K562 (cell line): Measurements from ENCODE around the gene LRFN3. TPM values are rescaled to one million over a fixed set of nuclear protein-coding genes. Genes with fewer than 3 reads are reported as not detected.

ENCODE experiments used
- AFF4 ChIP-seq: sonication (generic); formaldehyde crosslinking; IDR thresholded peaks from 2 replicates; pipeline ENCODE4 v1.8.0; 2023; ENCODE audit warnings: mild to moderate bottlenecking, missing genetic modification reagents
- ATF6 ChIP-seq: sonication (generic); formaldehyde crosslinking; IDR thresholded peaks from 2 replicates; pipeline ENCODE4 v1.4.0; 2020; ENCODE audit warnings: mild to moderate bottlenecking, missing genetic modification reagents
- CGGBP1 ChIP-seq: fragments of 250-450 bp; sonication (Bioruptor Pico); IDR thresholded peaks from 2 replicates; pipeline ENCODE4 v1.9.0; 2021; ENCODE audit warnings: mild to moderate bottlenecking
- DNMT1 ChIP-seq: fragments of 450-650 bp; IDR thresholded peaks from 2 replicates; pipeline ENCODE4 v1.6.1; 2016; ENCODE audit warnings: antibody characterized with exemption, mild to moderate bottlenecking
- HCFC1 ChIP-seq: IDR thresholded peaks from 2 replicates; pipeline ENCODE4 v1.6.1; 2012; ENCODE audit warnings: low read depth, low read length, improper control_type of control experiment
- HDAC1 ChIP-seq, 2 experiments: fragments of 450-650 bp; IDR thresholded peaks; 2 replicates each; pipeline ENCODE4 v1.6.1; 2016 to 2017; ENCODE audit warnings: inconsistent platforms in 1 of 2, mild to moderate bottlenecking in 1 of 2, moderate library complexity in 1 of 2
- HDAC6 ChIP-seq: IDR thresholded peaks from 2 replicates; pipeline ENCODE4 v1.6.1; 2012; ENCODE audit warnings: low read depth, mild to moderate bottlenecking, control low read depth, inconsistent platforms, low read length, moderate library complexity
- L3MBTL2 ChIP-seq: fragments of 450-650 bp; IDR thresholded peaks from 2 replicates; pipeline ENCODE4 v1.6.1; 2016; ENCODE audit warnings: mild to moderate bottlenecking, moderate library complexity
- NFE2L1 ChIP-seq: fragments of 450-650 bp; IDR thresholded peaks from 2 replicates; pipeline ENCODE4 v1.6.1; 2016; ENCODE audit warnings: missing genetic modification characterization, low read depth, mild to moderate bottlenecking, missing compliant biosample characterization, moderate library complexity, borderline replicate concordance
- POLR3G ChIP-seq: IDR thresholded peaks from 2 replicates; pipeline ENCODE4 v1.6.1; 2011; ENCODE audit not compliant: insufficient read length, insufficient replicate concordance; ENCODE audit errors: extremely low read depth
- RCOR1 ChIP-seq, 2 experiments: IDR thresholded peaks; 2 replicates each; pipeline ENCODE4 v1.6.1; 2012; ENCODE audit warnings: low read depth in 2 of 2, low read length in 2 of 2, borderline replicate concordance in 1 of 2, improper control_type of control experiment in 1 of 2
- SOX6 ChIP-seq: fragments of 450-650 bp; IDR thresholded peaks from 2 replicates; pipeline ENCODE4 v1.6.1; 2014; ENCODE audit warnings: mild to moderate bottlenecking
- ZBTB7A ChIP-seq: IDR thresholded peaks from 2 replicates; pipeline ENCODE4 v1.6.1; 2011; ENCODE audit warnings: low read depth, mild to moderate bottlenecking, low read length, moderate library complexity, borderline replicate concordance; ENCODE audit not compliant: control insufficient read depth
- ZNF239 ChIP-seq: fragments of 250-450 bp; sonication (Bioruptor Pico); IDR thresholded peaks from 2 replicates; pipeline ENCODE4 v1.4.0; 2020; ENCODE audit warnings: mild to moderate bottlenecking
- ZNF436 ChIP-seq: fragments of 250-450, 450-650 bp; sonication (Bioruptor Pico); formaldehyde crosslinking; IDR thresholded peaks from 2 replicates; pipeline ENCODE4 v1.7.0; 2020; ENCODE audit warnings: mild to moderate bottlenecking
- ZSCAN29 ChIP-seq: fragments of 450-650 bp; IDR thresholded peaks from 2 replicates; pipeline ENCODE4 v1.6.1; 2017
- polyA plus RNA-seq, 8 experiments: library from polyadenylated mRNA; depleted of rRNA in 4 of 8; stranded (reverse) in 5 of 8; unstranded in 3 of 8; fragments of >200 nt; fragmentation: Nextera tagmentation in 2 of 8; fragmentation: Illumina TruSeq in 1 of 8; extraction: Ambion mirVana in 2 of 8; extraction: Trizol in 1 of 8; gene quantifications; 2 replicates each; pipeline versions ENCODE4 v1.2.1 to v1.2.3, GENCODE V29; 2011 to 2014; ENCODE audit warnings: inconsistent platforms in 1 of 8, missing spikeins in 1 of 8
- total RNA-seq, 7 experiments: library from RNA; depleted of rRNA in 6 of 7; stranded (reverse); fragments of >200 nt in 6 of 7; fragmentation: Illumina TruSeq in 2 of 7; extraction: Trizol in 2 of 7; gene quantifications; 2 replicates each; pipeline versions ENCODE4 v1.2.1 to v1.2.3, GENCODE V29; 2011 to 2021; ENCODE audit warnings: low replicate concordance in 1 of 7
- TF ChIP-seq, protein P1 (sequence below): fragments of 250-450 bp; sonication (Bioruptor Pico); IDR thresholded peaks from 2 replicates; pipeline ENCODE4 v1.5.0; 2021; ENCODE audit warnings: mild to moderate bottlenecking, borderline replicate concordance
- TF ChIP-seq, protein P2 (sequence below): fragments of 450-650 bp; formaldehyde crosslinking; IDR thresholded peaks from 2 replicates; pipeline ENCODE4 v1.4.0; 2020; ENCODE audit warnings: mild to moderate bottlenecking, moderate library complexity

Gene LRFN3
- total and polyA plus RNA-seq, 9 of the 15 experiments (the other 6 are each of a cell fraction or from before 2014, with no cell fraction given), result 0.03 to 0.12 (median 0.11) TPM; not detected in 6

DNA sequence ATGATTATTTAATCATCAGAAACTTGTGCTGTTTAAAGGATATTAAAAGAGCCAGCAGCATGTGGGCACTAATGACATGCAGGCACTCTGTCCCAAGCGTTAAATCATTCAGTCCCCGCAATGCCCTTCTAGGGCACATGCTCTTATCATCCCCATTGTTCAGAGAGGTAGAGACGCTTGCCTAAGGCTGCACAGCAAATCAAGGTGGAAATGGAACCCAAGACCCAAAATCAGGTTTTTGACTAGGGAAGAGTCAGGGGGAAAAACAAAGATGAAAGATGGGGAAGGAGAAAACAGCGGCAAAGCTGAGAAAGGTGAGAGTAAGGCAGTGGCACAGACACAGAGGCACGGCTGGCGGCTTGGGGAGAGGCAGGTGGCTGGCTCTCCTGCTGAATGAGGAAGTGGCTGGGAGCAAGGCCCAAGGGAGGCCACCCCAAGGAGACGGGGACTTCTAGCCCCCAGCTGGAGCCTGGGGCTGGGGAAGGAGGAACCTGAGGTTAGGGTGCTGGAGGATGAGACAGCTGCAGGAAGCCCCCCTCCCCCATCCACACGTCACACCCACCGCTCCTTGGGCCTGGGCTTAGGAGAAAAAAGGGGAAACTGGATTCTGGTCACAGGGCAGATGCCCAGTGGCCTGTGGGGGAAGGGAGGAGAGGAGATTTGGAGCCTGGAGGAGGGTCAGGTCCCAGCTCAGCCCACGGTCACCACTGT lies 27.0 kb upstream of the LRFN3 start (continued):
- TF ChIP-seq, protein P1, sequence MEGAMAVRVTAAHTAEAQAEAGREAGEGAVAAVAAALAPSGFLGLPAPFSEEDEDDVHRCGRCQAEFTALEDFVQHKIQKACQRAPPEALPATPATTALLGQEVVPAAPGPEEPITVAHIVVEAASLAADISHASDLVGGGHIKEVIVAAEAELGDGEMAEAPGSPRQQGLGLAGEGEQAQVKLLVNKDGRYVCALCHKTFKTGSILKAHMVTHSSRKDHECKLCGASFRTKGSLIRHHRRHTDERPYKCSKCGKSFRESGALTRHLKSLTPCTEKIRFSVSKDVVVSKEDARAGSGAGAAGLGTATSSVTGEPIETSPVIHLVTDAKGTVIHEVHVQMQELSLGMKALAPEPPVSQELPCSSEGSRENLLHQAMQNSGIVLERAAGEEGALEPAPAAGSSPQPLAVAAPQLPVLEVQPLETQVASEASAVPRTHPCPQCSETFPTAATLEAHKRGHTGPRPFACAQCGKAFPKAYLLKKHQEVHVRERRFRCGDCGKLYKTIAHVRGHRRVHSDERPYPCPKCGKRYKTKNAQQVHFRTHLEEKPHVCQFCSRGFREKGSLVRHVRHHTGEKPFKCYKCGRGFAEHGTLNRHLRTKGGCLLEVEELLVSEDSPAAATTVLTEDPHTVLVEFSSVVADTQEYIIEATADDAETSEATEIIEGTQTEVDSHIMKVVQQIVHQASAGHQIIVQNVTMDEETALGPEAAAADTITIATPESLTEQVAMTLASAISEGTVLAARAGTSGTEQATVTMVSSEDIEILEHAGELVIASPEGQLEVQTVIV (CRISPR knock-in tag), result no peak
- TF ChIP-seq, protein P2, sequence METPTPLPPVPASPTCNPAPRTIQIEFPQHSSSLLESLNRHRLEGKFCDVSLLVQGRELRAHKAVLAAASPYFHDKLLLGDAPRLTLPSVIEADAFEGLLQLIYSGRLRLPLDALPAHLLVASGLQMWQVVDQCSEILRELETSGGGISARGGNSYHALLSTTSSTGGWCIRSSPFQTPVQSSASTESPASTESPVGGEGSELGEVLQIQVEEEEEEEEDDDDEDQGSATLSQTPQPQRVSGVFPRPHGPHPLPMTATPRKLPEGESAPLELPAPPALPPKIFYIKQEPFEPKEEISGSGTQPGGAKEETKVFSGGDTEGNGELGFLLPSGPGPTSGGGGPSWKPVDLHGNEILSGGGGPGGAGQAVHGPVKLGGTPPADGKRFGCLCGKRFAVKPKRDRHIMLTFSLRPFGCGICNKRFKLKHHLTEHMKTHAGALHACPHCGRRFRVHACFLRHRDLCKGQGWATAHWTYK, result no peak
- TF ChIP-seq ZNF436 (CRISPR knock-in tag) (no peak), HDAC1 (IDR thresholded peaks at IDR 0.05) (peak in 1 of 2 experiments; percentile 60; a peak in 2 of 4 replicates), NFE2L1 (no peak), L3MBTL2 (peak; percentile 44; the same call in 1 of the 2 replicates), ZNF239 (CRISPR knock-in tag) (no peak), HDAC6 (no peak), DNMT1 (no peak), POLR3G (no peak), ZSCAN29 (no peak), ATF6 (CRISPR knock-in tag) (no peak), SOX6 (0 out of 2 replicates have a peak, but pooled peaks have one; percentile 34), AFF4 (CRISPR knock-in tag) (no peak), RCOR1 (IDR thresholded peaks at IDR 0.05; ENCODE audit: borderline replicate concordance in 1 of 2, low read depth in 2 of 2, low read length in 2 of 2) (peak in 1 of 2 experiments; percentile 57; a peak in 1 of 4 replicates), ZBTB7A (peak; percentile 72; the same call in 1 of the 2 replicates), CGGBP1 (CRISPR knock-in tag) (no peak), HCFC1 (peak; percentile 10; the same call in 1 of the 2 replicates)
